IPS-11a (cell line): ENCODE data around the gene DIPK1B.

Experiments
- H3K4me3 ChIP-seq: one replicate; pipeline ENCODE4 v1.5.1; 2013; ENCODE audit warnings: low read depth, low read length, control low read depth

Gene DIPK1B

GRCh38 chr9:136733611-136734010 is 21.2 kb downstream of the DIPK1B start:
- H3K4me3 ChIP-seq = no peak overlapping the region

DNA sequence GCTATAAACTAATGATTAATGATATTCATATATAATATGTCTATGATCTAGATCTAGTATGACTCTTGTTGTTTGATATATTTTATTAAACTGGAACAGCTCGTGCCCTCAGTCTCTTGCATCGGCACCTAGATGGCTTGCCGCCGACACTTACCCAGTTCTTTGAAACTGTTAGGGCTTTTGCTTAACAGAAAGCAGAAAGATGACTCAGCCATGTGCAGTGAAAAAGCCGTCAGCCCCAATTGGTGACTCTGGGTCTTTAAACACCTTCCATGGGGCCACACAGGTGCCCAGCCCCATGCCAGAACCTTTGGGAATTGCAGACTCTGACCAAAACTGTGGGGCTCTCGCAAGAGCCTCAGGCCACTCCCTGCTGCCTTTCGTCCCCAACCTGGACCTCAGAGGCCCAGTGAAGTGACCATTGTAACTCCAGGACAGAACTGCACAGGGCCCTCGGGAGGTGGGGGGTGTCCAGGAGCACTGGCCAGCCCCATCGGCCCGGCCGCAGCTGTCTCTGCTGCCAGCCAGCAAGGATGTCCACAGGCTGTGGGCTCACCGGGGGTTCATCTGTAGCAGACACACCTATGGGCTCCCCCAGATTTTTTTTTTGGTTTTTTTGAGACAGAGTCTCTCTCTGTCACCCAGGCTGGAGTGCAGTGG is 22.6 kb downstream of the DIPK1B start:
- no peak overlapping the region for H3K4me3 ChIP-seq

GRCh38 chr9:136735812-136736480 is 23.6 kb downstream of the DIPK1B start:
- no peak overlapping the region for H3K4me3 ChIP-seq

DNA sequence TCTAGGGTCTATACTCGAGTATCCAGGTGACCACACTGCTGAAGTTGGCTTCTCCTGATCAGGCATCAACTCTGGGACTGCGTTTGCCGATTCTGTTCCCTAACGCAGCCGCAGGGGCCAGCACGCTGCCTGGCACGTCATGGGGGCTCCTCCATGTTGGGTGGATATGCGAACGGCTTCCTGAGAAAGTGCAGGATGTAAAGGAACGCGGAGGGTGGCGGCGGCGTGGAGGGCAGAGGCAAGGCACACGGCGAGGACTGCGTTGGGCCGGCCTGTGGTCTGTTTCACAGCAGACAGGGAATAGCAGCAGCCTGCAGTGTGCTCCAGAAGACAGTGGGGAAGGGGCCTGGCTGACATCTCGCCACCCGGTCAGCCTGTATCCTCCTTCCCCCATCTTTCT is 26.6 kb downstream of the DIPK1B start:
- H3K4me3 ChIP-seq = no peak overlapping the region

GRCh38 chr9:136739509-136739908 is 27.1 kb downstream of the DIPK1B start:
- H3K4me3 ChIP-seq = no peak overlapping the region

DNA sequence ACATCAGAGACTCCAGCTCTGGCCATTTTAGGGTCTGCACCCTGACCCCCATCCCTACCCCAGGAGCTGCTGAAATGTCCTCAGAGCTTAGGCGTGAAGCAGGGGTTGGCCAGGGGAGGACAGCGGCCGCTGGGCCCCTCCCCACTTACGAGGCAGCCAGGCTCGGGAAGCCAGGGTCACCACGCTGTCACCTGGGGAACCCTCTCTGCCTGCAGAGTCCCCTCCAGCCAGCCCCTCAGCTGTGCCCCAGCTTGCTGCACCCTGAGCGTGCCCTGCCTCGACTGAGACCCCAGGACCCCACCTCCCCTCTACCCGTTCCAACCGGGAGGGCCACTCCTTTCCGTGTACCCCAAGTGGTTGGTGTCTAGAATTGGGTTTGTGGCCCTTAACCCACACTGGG is 27.7 kb downstream of the DIPK1B start:
- H3K4me3 ChIP-seq = no peak overlapping the region

DNA sequence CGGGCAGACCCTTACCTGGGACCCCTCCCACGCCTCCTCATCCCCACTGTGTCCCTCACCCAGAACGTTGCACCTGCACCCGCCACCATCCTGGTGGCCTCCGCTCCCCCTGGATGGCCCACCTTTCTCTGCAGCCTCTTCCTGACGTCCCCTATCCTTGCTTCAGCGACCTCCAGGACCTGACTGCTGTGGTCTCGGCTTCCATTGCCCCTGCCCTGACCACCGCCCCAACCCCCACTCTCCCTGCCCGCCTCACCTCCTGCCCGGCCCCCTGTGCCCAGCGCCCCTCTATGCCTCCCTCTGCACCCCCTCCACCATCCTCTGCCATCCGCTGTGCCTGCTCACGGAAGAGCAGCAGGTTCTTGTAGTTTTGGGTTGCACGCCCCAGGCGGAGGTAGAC is 28.1 kb downstream of the DIPK1B start:
- no peak overlapping the region for H3K4me3 ChIP-seq

DNA sequence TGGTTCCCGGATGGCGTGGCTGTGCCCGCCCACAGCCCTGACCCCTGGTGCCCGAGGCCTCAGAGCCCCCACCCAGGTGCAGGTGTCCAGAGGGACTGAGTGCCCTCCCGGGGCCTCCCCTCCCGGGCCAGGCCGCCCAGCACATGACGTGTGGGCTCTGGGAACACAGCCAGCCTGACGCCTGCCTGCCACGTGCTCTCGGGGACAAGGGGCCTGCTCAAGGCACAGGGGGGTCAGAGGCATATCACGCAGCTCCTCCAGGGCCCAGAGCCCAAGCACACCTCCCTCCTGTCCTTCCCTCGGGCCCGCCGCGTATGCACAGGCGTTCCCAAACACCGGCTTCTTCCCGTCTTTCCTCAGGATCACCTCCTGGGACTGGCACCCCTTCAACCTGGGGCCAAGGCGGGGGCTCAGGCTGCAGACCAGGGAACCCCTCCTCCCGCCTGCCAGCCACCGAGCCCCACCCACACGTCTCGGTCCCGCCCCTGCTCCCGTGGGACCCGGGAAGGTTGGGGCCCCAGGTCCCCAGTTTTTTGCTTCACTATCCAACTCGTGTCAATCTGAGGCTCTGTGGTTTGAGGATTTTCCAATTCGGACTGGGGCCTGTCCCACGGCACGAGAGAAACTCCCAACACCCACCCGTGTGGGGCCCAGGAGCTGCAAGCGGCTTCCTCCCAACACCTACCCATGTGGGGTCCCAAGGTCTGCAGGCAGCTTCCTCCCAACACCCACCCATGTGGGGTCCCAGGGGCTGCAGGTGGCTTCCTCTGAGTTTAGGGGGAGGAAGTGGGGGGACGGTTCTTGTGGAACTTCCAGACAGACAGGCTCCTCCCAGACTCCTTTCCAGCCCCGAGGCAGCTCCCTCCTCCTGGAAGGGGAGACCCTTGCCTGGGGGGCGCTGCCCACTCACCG is 28.9 kb downstream of the DIPK1B start:
- H3K4me3 ChIP-seq = no peak overlapping the region

- H3K4me3 ChIP-seq = no peak overlapping the region
Observed at GRCh38 chr9:136741883-136742571, 29.7 kb downstream of the DIPK1B start.

DNA sequence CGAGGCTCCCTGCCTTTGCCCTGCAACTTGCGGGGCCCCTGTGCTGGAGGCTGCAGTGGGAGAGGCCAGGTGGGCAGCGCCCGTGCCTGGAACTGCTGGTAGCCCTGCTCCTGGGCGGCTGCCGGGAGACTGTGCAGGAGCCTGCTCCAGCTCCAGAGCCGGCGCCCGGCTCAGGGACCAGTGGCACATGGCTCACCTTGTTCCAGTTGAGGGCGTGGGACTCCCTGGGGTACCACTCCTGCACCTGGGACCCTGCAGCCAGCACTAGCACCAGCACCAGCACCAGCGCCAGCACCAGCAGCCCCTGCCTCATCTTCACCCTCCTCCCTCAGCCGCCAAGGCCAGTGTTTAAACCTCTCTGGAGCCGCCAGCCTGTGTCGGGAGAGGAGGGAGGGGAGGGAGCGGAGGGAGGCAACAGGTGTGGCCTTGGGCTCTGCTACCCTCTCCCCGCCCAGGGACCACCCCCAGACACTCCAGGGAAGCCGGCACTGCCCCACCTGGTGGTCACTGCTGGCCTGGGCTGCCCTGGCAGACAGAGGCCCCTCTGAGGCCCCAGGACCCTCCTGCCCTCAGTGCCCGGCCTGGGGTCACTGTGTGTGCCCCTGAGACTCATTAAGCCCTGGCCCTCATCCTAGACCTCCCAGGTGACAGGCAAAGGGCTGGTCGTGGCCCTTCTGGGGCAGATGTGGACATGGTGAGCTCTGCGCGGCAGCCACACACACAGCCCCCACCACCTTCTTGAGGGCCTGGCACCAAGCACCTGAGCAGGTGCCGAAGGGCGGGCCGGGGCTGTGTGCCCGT is 30.4 kb downstream of the DIPK1B start, which contains the start of gene LCN10:
Gene LCN10 (minus strand): TSS at position 350 of the 801 bp plus-strand sequence. CDS start 37 bp downstream, at position 313.
- no peak within 1 kb of the TSS for H3K4me3 ChIP-seq

- H3K4me3 ChIP-seq = no peak overlapping the region
Observed at GRCh38 chr9:136743639-136744211, 31.4 kb downstream of the DIPK1B start.

GRCh38 chr9:136744773-136745172 is 32.4 kb downstream of the DIPK1B start:
- H3K4me3 ChIP-seq = no peak overlapping the region

DNA sequence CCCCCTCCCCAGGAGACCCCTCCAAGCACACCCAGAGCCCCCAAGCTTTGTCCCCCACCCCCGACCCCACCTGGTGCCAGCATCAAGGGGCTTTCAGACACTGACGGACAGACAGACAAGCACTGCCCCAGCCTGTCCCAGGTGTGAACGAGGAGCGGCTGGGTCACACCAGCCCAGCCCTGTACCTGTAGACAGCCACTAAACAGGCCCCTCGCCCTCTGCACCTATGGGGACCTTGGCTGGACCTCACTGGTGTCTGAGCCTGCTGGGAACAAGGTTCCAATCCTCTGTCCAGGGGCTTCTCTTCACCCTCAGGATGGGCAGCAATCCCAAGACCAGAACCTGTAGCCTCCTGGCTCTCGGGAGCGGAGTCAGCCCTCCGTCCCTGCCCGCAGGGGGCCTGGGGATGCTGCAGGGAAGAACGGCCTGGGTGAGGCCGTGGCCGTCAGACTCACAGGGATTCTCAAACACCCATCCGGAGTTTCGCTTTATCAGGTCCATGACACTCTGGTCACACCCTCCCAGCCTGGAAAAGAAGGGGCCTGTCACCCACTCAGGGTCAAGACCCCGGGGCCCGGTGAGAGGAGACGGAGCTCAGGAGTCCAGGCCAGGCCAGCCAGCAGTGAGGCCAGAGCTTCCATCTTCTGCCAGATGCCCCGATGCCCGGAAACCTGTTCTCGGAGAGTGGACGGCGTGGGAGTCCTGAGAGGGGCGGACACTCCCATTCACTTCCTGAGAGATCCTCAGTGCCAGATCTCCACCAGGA is 33.2 kb downstream of the DIPK1B start:
- no peak overlapping the region for H3K4me3 ChIP-seq

DNA sequence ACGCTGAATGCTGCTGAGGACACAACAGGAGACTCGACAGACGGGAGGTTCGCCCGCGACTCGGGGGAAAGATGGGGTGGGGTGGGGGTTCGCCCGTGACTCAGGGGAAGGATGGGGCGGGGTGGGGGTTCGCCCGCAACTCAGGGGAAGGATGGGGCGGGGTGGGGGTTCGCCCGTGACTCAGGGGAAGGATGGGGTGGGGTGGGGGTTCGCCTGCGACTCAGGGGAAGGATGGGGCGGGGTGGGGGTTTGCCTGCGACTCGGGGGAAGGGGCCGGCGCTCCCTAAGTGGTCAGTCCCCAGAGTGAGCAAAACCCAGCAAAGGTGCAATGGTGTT is 33.8 kb downstream of the DIPK1B start:
- no peak overlapping the region for H3K4me3 ChIP-seq

DNA sequence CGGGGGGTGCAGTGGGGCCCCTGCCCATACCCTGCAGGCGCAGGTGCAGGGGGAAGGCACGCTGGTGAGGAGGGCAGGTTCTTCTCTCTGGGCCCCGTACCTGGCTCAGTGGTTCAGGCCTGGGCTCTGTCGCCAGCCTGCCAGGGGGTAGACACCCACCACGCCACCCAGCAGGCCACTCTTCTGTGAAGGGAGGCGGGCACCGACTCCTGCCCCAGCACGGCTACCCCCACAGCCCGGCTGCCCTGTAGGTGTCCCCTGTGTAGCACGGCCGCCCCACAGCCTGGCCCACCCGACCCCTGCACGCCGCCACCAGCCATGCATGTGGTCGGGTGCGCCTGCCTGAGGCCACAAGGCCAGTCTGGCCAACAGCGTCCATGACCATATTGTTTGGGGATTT is 34.2 kb downstream of the DIPK1B start:
- no peak overlapping the region for H3K4me3 ChIP-seq

DNA sequence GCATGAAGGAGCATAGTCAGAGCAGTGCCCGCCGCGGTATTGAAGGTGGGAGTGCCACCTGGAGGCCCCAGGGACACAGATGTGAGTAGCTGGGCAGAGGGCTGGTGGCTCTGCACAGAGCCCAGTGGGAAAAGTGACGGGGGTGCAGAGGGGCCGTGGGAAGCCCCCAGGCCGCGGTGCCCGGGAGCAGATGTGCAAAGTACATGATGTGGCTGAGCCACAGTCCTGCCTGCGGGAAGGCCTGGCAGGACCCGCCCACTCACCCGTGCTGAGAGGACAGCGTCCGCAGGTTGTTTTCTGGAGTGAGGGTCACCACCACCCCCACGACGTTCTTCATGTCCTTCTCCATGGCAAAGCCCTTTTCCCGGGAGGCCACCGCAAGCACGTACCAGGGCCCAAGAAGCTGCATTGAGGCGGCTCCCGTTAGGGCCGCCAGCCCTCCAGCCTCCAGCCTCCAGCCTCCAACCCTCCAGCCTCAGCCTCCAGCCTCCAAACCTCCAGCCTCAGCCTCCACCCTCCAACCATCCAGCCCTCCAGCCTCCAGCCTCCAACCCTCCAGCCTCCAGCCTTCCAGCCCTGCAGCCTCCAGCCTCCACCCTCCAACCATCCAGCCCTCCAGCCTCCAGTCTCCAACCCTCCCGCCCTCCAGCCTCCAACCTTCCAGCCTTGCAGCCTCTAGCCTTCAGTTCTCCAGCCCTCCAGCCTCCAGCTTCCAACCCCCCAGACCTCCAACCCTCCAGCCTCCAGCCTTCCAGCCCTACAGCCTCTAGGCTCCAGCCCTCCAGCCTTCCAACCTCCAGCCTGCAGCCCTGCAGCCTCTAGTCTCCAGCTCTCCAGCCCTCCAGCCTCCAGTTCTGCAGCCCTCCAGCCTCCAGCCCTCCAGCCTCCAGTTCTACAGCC is 35.0 kb downstream of the DIPK1B start:
- no peak overlapping the region for H3K4me3 ChIP-seq

- no peak within 1 kb of the TSS for H3K4me3 ChIP-seq
Observed at GRCh38 chr9:136748201-136748600, 35.8 kb downstream of the DIPK1B start, which contains the start of gene LCN6. TSS of gene LCN6 (minus strand) at chr9:136748525. CDS start at chr9:136748483, 42 bp downstream.
